Stimulated activated CD4-positive, alpha-beta T cell treated with anti-CD3 and anti-CD28 coated beads, Interleukin-1b, Interleukin-23, amount 100 ng/mL, for 24 hours (primary cell): ENCODE data around the gene SGTA.

ENCODE experiments used
- DNase-seq, 4 experiments: peaks; one replicate each; pipeline ENCODE4 v3.0.0-alpha.2; 2020; ENCODE audit warnings: low read depth in 4 of 4, low spot score in 1 of 4

The SGTA gene

DNA sequence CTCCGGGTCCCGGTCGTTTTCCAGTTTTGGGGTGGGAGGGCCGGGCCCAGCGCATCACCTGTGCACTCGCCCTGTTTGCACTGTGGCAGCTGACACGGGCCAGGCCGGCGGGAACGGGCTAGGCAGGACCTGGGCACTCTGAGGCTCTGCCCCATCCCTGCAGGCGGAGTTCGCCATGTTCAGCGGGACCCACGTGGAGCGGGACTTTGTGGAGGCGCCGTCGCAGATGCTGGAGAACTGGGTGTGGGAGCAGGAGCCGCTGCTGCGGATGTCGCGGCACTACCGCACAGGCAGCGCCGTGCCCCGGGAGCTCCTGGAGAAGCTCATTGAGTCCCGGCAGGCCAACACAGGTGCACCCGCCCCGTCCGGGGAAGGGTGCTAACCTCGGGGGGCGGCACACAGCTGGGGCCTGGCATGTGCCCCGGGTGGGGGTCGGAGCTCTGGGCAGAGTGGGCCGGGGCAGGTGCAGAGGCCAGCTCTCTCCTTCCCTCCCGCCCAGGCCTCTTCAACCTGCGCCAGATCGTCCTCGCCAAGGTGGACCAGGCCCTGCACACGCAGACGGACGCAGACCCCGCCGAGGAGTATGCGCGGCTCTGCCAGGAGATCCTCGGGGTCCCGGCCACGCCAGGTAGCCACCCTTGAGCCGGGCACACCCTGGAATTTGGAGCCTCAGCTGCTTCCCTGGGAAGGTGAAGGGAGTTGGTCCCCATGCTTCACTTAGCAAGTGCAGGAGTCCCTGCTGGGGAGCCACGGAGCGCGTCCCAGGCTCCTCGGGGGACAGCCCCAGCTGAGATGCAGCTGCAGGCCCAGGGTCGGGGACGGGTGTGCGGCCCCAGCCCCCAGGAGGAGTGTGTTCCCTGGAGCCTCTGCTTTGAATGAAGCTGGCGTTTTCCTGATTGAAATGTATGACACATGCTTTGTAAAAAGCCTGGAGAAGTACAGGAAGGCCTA, 27.3 kb upstream of the SGTA start:
- no peak for DNase-seq

DNA sequence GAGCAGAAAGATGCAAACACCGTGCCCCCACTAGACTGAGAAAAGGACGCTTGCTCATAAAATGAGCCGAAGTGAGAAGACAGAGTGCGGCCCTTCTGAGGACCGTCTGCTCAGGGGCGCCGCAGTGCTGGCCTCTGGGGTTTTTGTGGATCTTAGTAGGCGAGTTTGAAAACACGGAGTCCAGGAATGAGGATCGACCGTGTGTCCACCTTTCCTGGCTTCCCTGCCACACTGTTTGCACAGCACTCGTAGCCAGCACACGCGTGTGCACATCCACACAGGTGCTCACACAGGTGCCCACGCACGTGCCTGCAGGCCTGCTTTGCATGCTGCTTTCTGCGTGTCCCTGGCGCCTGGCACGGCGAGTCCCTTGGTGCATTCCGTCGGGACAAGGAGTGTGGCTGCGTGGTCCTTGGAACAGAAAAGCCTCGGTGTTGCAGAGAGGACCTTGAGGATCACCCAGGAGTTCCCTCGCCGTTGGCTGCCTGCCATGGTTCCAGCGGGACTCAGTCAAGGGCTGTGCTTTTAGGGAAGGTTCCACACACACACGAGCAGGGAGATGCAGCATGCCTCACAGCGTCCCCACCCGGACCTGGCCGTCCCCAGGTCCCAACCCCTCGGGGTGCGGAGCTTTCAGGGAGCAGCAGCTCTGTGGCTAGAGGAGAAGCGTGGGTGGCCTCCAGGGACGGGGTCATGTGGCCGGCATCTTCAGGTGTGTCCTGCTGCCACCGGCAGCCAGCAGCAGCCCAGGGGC, 26.5 kb upstream of the SGTA start:
- DNase-seq = no peak

DNA sequence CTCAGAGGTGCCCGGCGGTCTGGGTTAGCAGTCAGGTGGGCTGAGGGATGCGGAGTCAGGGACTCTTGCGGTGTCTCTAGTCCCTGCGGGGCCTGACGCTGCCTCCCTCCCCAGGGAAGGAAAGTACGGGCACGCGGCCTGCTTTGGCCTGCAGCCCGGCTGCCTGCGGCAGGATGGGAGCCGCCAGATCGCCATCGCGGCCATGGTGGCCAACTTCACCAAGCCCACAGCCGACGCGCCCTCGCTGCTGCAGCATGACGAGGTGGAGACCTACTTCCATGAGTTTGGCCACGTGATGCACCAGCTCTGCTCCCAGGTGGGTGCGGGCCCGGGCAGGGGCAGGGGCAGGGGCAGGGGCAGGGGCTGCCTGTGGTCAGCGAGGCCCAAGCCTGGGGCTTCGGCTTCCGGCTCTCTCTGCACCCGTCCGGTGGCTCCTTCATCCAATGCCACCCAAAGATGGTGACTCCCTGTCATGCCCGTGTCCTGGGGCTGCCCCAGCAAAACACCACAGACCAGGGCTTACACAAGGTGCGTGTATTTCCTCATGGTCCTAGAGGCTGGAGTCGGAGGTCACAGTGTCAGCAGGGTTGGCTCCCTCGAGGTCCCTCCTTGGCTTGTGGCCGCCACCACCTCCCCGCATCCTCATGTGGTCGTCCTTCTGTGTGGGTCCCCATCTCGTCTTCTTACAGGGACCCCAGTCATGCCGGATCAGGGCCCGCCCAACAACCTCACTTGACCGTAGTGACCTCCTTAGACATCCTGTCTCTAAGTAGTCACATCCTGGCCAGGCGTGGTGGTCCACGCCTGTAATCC, 25.3 kb upstream of the SGTA start:
- no peak for DNase-seq

DNA sequence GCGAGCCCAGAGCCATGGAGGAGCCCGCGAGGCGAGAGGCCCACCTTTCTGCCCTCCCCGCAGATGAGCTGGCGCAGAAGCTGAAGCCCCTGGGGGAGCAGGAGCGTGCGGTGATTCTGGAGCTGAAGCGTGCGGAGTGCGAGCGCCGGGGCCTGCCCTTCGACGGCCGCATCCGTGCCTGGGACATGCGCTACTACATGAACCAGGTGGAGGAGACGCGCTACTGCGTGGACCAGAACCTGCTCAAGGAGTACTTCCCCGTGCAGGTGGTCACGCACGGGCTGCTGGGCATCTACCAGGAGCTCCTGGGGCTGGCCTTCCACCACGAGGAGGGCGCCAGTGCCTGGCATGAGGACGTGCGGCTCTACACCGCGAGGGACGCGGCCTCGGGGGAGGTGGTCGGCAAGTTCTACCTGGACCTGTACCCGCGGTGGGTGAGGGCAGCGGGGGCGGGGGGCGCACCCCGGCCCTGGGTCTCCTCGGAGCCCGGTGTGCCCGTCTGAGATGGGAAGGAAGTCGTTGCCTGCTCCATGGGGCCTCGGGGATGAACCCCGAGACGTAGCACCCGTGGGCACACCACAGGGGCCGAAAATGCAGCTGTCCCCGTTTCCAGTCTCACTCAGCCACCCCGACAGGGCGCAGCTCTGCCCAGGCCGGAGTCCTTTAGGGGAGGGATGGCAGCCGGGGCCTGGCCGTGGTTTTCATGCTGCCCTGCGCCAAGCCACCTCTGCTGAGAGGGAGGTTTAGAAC, 24.5 kb upstream of the SGTA start:
- no peak for DNase-seq

DNA sequence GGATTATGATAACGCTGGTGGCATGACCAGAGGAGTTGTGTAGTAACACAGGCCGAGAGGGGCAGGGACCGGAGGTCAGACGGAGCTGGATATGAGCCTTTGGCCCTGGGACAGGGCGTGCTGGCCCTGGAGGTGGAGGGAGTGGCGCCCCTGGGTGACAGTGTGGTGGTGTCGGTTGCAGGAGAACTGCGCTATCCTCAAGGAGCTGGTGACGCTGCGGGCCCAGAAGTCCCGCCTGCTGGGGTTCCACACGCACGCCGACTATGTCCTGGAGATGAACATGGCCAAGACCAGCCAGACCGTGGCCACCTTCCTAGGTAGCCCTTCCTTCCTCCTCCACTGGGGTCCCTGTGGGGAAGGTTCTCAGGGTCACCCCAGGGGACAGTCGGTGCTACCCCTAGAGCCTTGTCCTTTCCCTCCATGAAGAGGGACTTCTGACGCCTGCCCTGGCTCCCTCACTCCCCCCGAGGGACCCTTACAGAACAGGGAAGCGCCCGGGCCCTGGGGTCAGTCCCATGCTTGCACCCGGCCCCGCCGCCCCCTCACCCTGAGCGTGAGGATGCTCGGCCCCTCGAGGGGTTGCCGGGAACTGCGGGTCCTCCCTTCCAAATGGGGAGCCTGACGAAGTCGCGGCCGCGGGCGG, 23.8 kb upstream of the SGTA start:
- DNase-seq = no peak

DNA sequence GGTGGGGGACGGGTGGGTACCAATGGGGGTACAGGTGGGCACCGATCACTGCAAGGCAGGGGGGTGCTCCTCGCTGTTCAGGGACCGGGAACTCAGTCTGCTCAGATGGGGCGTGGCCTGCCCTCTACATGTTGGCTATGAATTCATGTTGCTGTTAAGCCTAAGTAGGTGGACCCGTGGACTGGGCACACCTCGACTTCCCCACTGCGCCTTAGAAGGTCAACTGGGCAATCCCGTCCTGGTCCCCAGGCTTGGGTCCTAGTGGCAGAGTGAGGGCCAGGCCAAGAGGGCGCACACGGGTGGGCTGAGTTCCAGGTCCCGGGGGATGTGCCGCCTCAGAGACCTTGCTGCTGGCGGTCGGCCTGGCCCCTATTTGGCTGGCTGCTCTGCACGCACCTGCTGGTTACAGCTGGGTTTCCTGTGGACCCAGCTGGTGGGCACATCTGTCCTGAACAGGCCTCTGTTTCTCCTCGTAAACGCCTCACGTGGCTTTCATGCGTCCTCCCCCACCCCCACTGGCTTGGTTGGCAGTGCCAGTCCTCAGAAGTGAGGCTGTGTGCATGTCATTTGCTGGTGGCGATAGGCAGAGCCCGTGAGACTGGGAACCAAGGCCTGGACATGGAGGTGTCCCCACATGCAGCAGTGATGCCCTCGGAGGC, 23.0 kb upstream of the SGTA start:
- no peak for DNase-seq

DNA sequence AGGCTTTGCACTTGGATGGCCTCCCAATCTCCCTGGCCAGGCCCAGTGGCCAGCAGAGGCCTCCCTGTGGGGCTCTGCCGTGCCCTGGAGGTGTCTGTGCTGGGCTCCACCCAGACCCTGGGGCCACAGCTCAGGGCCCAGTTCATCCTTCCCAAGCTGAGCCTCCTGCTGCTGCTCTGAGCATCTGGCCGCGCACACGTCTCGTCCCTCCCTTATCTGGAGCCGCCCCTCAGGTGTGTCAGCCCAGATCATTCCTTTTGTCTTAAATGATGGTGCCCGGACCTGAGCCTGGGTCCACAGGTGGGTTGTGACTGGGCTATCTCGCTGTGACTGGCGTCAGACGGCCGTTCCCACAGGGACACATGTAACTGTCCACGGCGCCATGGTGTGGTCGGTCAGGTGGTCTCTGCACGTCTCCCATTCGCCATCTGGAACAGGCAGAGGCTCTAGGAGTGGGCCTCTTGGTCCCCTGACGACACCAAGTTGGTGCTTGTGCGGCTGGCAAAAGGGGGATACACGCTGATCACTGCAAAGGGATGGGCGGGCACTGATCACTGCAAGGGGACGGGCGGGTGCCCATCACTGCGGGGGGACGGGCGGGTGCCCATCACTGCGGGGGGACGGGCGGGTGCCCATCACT, 22.3 kb upstream of the SGTA start:
- DNase-seq = no peak

DNA sequence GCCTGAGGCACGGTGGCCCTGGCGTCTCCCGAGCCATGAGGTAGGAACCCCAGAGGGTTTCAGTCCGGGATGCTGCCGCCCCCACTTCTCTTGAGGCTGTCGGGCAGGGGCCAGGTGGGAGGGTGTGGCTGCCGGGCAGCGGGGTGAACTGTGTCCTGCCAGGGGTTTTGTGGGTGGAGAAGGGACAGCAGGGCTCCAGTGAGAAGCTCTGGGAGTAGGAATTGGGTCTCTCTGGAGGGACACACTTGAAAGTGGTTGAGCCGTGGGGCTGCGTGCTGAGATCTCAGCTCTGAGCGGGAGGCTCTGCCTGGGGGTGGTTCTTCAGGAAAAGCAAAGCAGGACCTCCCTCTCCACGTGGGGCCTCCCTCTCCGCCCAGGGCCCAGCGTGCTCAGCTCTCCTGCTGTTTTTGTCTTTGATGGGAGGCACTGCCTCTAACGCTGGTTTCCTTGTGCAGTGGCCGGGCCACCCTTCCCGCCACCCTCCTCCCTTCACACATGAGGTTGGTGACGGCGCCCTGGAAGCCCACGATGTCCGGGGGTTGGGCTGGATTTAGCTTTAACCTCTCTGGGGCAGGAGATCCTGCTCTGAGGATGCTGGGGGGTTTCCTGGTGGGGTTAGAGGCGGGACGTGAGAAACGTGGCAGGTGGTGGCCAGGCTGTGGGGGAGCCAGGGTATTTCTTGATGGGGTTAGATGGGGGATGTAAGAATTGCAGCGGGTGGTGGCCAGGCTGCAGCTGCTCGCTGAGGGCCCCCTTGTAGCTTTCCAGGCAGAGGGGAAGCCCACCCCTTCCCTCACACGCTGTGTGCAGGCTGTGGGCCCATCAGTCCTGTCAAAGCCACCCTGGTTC, 21.3 kb upstream of the SGTA start:
- no peak for DNase-seq

DNA sequence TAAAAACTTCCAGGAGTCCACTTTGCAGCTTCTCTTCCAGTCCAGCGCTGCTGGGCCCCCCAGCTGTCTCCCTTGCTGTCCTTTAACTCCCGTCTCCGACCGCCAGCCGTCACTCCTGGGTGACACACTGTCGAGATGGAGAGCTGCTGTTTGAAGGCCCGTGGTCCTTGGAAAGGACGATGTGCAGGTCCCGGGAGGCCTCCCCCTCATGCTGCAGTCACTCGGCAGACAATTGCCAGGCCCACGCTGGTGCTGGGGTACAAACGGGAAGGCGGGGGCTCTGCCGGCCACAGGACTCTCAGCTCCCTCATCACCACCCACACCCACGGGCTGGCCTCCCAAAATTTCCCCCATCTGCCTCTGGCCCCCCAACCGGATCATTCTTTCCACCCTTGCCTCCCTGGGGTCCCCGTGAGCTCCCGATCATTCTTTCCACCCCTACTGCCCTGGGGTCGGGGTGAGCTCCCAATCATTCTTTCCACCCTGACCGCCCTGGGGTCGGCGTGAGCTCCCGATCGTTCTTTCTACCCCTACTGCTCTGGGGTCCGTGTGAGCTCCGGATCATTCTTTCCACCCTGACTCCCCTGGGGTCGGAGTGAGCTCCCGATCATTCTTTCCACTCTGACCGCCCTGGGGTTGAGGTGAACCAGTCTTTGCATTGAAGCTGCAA, 20.5 kb upstream of the SGTA start:
- DNase-seq = no peak

DNA sequence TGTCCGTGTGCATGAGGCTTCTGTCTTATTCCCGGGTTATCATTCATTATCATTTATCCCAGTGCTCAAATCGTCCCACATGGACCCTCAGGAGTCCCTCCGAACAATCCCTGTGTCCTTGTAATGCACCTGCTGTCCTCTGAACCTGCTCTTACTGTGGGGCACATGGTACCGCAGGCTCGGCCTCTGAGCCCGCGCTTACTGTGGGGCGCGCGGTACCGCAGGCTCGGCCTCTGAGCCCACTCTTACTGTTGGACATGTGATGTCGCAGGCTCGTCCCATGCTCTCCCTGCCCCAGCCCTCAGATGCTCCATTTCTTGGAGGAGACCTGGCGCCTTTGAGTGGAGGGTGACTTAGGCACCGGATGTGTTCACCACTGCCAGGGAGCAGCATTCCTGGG, 19.8 kb upstream of the SGTA start:
- no peak for DNase-seq

DNA sequence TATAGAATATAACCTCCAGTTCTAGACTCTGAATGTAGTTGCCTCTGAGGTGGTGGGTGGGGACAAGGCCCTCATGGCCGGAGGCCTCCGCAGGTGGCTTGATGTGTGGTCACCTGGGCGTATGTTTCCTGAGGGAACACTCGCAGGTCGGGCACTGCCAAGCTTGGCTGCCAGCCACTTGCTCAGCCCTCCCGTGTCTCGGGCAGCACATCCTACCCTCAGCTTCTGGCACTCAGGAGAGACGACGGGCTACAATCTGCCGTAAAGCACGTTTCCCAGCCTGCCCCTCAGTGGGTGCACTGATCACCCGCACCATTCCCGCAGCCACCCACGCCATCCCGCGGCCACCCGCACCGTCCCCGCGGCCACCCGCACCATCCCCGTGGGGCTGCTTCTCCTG, 17.4 kb upstream of the SGTA start:
- DNase-seq = no peak

DNA sequence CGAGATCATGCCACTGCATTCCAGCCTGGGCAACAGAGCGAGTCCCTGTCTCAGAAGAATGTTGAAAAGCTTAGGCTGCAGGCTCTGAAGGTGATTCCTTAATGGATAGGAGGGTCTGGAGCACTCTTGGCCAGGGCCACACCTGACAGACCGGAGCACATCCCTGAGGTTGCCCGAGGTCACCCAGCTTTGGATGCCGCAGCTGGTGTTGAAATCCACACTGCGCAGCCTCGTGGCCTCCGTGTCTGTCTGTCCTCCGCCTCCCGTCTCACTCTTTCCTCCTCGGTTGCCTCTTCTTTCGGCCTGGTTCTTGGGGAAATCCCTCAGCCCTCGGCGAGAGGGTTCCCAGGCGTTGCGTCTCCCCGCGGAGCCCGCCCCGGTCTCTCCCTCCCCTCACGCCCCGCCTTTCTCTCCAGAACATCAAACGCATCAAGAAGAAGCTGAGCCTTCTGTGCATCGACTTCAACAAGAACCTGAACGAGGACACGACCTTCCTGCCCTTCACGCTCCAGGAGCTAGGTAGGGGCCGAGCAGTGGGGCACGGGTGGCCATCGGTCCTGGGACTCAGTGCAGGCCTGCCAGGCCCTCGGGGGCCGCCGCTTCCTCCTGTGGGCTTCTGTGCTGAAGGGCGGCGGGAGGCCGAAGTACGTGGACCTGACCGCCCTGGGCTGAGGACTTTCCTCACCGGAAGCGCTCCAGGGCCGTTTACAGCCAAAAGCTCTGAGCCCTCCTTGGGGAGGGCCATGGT, 16.4 kb upstream of the SGTA start:
- no peak for DNase-seq

DNA sequence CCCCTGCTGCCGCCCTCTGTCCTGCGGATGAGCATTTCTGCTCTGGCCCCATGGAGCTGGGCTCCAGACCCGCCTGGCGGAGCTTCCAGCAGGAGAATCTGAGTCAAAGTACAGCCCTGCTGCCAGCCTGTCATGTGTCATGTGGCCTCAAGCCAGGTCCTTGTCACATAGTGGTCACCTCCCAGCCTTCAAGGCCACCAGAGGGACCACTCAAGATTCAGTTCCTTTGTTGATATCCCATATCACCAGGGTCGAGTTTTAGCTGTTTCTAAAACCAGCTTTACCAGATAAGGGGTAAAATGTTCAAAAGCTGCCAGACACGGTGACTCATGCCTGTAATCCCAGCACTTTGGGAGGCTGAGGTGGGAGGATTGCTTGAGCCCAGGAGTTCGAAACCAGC, 15.7 kb upstream of the SGTA start:
- no peak for DNase-seq

DNA sequence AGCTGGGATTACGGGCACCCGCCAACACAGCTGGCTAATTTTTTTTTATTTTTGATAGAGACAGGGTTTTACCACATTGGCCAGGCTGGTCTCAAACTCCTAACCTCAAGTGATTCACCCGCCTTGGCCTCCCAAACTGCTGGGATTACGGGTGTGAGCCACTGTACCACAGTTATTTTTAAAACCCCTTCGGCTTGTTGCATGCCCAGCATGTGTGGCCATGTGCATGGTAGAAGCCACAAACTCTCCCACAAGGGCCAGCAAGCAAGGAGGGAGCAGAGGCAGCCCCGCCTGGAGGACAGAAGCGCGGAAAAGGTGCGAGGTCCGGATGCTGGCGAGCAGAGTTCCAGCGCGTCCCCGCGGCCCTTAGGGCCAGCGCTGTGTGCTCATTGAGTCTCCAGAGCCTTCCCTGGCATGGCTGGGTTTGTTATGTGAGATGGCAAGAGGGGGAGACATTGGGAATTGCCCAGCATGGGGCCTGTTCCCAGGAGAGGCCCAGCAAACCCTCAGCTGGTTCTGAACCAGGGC, 15.1 kb upstream of the SGTA start:
- DNase-seq = no peak

DNA sequence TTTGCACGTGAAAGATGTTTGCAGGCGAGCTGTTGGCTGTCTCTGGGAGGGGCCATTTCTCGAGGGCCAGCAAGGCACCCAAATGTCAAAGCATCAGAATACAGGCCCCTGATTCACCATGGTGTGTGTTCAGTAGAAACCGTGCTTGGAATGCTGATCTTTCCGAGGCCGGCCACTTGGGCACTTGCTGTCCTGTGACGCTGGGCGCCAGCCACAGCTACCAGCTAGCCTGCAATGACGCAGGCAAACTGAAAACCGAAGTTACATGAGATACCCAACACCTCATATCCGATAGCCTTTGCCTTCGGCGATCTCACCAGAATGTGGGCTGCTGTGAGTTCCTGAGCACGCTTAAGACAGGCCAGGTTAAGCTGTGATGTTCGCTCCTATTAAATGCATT, 14.2 kb upstream of the SGTA start:
- no peak for DNase-seq

DNA sequence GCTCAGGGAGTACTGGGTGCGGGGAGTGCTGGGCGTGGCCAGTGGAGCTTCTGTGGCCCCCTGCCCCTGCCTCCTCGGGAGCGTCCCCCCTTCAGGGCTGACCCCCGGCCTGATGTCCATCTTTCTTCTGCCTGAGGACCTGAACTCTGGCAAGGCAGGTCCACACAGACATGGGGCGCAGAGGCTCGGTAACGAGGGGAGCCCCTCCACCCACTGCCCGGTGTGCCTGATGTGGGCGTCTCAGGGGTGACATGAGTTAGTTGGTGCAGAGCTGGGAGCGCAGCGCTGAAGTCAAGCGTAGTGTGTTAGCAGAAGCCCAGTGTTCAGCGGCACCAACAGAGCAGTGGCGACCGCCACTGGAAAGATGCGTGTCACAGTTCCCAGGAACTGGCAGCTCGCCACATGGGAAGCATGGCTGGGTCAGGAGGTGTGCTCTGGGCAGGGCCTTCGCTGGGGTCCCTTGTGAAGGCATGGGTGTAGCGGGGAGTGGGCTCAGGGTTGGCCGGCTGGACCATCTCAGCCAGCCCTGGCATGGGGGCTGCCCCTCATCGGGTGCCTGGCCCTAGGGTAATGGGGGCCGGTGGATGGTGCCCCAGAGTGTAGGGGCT, 13.7 kb upstream of the SGTA start:
- DNase-seq = no peak
